Neural cell (in vitro differentiated cells): Measurements from ENCODE around the gene RCAN3.

Experiments used
- CTCF ChIP-seq: fragments of 450-650 bp; IDR thresholded peaks from 2 replicates; pipeline ENCODE4 v1.5.1; 2014; ENCODE audit warnings: antibody characterized with exemption, mild to moderate bottlenecking, moderate library complexity; ENCODE audit not compliant: poor library complexity, severe bottlenecking
- EP300 ChIP-seq: fragments of 450-650 bp; conservative IDR thresholded peaks from 2 replicates; pipeline ENCODE4 v1.6.1; 2014; ENCODE audit warnings: antibody characterized with exemption, mild to moderate bottlenecking, moderate library complexity; ENCODE audit not compliant: poor library complexity, severe bottlenecking
- EZH2 ChIP-seq: fragments of 200-600, 300-800 bp; shearing (Covaris generic), sonication (generic); IDR thresholded peaks from 2 replicates; pipeline ENCODE4 v1.6.1; 2014; ENCODE audit warnings: antibody characterized with exemption, low read length, borderline replicate concordance, mild to moderate bottlenecking; ENCODE audit not compliant: insufficient read depth, poor library complexity, severe bottlenecking
- MXI1 ChIP-seq: fragments of 450-650 bp; conservative IDR thresholded peaks from 2 replicates; pipeline ENCODE4 v1.6.1; 2014; ENCODE audit warnings: antibody characterized with exemption, mild to moderate bottlenecking; ENCODE audit not compliant: poor library complexity, severe bottlenecking
- POLR2AphosphoS5 ChIP-seq: IDR thresholded peaks from 2 replicates; pipeline ENCODE4 v1.6.1; 2012
- RAD21 ChIP-seq: fragments of 450-650 bp; conservative IDR thresholded peaks from 2 replicates; pipeline ENCODE4 v1.6.1; 2014; ENCODE audit warnings: antibody characterized with exemption, mild to moderate bottlenecking, moderate library complexity
- REST ChIP-seq: IDR thresholded peaks from 2 replicates; pipeline ENCODE4 v1.6.1; 2012; ENCODE audit warnings: borderline replicate concordance
- SMC3 ChIP-seq: fragments of 450-650 bp; conservative IDR thresholded peaks from 2 replicates; pipeline ENCODE4 v1.6.1; 2014; ENCODE audit warnings: antibody characterized with exemption, mild to moderate bottlenecking, moderate library complexity; ENCODE audit not compliant: poor library complexity
- TAF1 ChIP-seq: IDR thresholded peaks from 2 replicates; pipeline ENCODE4 v1.6.1; 2012; ENCODE audit warnings: low read depth

GRCh38 chr1:24547195-24547594, 44.6 kb downstream of the RCAN3 start:
- TF ChIP-seq CTCF (no peak), TAF1 (no peak), POLR2AphosphoS5 (no peak), MXI1 (no peak), EZH2 (no peak), REST (no peak), SMC3 (no peak), EP300 (no peak), RAD21 (no peak)
